HG03432 (cell line): ENCODE data around the gene TMEM151B.
A peak's percentile ranks its signal among the peaks of the same experiment; 100 is the strongest.
"Not testable (repeated sequence)": the region's sequence is repeated elsewhere in the genome, so short reads cannot be mapped to it uniquely, and the experiment has no call there.

Experiments
- ATAC-seq: cut with Tn5 transposase; IDR thresholded peaks from one replicate; pipeline ENCODE4 v1.9.1; 2021; ENCODE audit warnings: mild to moderate bottlenecking, moderate library complexity; ENCODE audit not compliant: unreplicated experiment

TMEM151B gene

DNA sequence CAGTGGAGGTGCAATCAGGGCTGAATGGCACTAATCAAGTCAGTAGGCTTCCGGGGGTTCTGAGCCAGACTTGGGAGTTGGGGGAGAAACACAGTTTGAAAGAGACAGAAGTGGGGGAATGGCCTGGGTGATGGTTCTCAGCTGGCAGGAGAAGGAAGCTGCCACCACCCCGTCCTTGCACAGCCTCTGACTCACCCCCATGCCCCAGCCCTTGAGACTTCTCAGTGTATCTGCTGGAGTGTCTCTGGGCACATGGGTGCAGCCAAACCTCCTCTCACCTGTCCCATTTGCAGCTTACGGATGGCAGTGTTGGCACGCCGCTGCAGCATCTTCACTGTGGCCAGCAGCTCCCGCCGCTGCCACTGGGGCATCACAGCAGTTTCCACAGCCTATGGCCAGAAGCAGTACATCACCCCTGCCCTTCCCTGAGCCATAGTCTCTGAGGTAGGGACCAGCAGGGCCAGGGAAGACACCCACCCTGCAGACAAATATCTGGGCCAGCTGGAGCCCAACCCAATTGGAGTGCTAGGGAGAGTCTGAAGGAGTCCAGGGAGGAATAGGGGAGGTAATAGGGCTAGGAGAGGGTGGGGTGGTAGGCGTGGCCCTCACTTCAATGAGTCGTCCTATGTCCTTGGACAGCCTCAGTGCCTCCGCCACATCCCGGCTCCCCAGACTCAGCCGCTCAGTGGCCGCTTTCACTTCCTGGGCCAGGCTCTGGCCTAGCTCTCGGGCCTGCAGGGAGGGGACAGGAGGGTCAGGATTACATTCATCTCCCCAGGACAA, 31.7 kb downstream of the TMEM151B start:
- no peak for ATAC-seq

DNA sequence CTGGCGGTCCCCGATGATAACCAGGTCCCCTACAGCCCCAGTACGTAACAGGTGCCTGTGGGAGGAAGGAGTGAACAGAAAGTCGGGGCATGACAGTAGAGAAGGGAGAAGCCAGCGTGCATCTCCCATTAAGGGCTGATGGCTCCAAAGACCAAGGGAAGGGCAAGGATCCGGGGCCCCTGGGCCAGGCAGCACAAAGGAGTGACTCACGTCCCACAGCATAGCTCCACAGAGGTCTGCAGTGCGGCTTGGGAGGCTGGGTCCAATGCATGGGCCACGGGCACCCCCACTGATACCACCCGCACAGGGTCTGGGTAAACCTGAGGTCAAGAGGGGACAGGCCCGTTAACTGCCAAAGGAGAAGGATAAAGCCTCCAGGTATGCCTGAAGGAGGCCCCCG, 32.6 kb downstream of the TMEM151B start:
- no peak for ATAC-seq

DNA sequence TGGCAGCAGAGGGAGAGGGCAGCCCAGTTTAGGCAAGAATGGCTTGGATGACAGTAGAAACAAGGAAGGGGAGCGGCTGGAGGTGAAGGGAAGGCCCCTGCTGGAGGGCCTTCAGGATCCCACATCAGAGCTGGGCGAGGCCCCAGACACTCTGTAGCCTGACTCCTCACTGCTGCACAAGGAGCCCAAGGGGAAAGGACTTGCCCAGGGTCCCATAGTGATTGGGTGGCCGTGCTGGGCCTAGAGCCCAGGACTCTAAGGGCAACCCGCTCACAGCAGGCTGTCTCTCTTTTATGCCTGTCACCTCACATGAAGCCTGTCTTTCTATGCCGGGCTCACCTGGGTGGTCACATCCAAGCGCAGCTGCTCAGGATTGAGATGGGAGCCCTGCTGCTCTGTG, 33.6 kb downstream of the TMEM151B start:
- ATAC-seq: no peak

DNA sequence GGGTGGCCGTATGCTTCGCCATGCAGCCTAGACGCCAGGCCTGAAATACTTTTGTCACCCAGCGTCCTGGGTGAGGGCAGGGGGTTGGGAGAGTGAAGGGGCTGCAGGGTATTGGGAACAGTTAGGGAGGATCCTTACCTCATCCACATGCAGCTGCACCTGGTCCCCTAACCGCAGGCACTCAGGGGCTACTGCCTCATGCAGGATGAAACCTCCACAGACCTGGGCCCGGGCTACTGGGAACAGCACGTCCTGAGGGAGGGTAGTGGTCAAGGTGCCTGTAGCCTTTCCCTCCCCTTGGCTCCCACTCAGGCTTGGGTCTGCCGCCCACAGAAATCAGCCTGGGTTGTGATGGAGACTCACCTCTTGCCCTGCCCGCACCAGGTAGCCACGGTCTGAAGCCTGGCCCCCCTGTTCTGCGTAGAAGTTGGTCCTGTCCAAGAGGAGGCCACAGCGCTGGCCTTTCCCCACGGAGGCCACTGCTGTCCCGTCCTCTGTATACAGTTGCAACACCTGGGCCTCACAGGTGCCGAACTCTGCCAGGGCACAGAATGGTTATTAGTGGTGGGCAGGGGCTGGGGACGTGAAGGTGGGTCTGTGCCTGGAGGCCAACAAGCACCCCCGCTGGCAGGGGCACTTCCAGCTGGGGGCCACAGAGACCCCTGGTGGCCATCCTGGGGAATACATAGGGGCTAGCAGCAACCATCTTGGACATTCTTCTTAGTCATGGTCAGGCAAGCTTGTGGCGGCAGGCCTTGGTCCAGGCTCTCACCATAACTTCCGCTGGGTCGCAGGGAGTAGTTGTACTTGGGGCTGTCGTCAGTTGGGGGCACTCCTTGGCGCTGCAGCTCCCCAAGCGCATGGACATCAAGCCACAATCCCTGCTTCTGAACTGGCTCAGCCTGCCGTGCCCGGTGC, 34.3 kb downstream of the TMEM151B start:
- no peak for ATAC-seq

DNA sequence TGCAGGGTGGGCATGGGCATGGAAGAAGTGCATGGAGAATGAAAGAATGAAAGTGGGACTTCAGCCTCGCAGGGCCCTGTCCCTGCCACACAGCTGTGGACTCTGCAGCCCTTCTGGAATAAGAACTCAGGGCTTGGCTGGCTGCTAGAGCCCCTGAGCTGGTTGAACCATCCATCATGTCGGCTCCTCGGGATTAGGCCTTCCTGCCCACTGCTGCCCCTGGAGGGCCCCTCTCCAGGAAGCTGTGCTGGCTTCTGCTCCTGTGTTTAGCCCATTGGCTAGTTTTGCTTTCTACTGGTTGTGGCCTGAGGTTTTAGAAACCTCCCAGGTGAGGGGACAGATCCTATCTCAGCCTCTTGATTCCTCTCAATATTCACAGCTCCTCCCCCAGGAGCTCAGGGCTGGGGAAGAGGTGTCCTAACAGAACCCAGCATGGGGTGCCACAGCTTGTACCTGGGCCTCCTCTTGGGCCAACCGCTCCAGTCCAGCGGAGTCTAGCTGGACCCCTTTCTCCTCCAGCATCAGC, 35.0 kb downstream of the TMEM151B start:
- ATAC-seq: no peak

DNA sequence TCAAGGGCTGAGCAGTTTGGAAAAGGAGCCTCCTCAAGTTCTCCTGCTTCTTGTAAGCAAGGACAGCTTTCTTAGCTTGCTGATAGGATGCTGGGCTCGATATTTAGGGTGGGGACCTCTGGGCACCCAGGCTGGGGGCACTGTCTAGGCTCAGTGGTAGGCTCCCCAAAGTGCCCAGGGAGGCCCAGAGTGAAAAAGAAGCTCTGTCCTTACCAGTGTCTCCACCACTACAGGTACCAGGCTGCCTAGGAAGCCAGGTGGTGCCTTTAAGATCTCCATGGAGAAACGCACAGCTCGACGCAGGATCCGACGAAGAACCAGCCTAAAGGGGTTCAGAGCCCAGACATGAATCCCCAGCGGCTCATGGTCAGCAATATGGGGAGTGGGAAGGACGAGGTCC, 36.5 kb downstream of the TMEM151B start:
- no peak for ATAC-seq

DNA sequence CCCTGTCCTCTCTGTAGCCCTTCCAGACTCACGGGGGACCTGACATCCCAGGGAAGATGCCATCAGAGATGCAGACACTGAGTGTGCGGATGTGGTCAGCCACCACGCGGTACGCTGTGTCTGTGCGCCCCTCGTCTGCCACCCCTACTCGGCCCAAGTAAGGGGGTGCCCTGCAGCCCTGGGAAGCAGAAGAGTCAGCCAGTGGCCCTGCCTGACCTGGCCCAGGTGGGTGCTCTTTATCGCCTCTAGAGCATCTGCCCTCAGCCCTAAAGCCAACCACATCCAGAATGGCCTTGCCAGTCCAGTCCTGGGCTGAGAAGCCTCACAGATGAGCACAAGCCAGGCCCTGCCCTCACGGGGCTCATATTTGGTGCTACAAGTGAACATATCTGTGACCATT, 37.0 kb downstream of the TMEM151B start:
- ATAC-seq: no peak

DNA sequence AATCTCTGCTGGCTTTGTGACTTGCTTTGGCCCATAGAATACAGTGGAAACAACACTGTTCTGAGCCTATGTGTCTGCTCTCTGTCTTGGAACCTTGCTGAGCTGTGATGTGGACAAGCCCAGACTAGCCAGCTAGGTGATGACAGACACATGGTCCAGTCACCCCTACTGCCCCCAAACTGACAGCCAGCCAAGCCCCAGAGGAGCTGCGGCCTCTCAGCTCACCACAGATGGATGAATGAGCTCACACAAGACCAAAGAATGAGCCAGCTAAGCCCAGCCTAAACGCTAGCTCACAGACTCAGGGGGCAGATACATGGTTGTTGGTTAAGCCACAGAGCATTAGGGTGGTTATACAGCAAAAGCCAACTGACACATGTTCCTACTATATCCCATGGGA, 38.8 kb downstream of the TMEM151B start:
- ATAC-seq: no peak

DNA sequence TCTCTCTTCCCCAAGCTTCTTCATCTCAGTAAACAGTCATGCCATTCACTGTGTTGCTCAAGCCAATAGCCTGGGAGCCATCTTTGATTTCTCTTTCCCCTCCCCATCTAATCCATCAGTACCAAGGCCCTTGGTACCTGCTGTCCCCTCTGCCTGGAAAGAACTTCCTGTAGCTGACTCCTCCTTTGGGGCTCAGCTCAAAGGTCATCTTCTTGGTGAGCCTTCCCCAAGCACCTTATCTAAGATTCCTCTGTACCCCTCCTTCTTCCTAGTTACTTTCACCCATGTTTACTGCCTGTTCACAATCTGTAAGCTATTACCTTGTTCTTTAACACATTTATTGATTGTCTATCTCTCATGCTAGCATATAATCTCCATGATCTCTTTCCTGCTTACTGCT, 39.4 kb downstream of the TMEM151B start:
- no peak for ATAC-seq

DNA sequence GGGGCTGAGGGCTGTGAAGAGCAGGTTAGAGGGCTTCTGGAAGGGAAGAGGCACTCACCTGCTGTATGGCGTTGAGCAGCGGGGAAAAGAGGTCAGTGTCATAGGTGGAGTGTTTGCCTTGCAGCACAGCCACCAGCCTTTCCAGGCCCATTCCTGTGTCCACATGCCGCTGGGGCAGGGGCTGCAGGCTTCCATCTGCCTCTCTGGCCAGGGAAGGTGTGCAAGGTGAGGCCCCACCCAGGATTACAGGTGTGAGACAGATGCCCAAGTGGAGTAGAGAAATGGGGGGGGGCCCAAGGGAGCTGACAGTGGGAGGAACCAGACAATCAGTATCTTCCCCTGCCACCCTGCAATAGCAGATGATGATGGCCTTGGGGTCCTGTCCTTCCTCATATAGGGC, 40.0 kb downstream of the TMEM151B start:
- ATAC-seq: no peak

DNA sequence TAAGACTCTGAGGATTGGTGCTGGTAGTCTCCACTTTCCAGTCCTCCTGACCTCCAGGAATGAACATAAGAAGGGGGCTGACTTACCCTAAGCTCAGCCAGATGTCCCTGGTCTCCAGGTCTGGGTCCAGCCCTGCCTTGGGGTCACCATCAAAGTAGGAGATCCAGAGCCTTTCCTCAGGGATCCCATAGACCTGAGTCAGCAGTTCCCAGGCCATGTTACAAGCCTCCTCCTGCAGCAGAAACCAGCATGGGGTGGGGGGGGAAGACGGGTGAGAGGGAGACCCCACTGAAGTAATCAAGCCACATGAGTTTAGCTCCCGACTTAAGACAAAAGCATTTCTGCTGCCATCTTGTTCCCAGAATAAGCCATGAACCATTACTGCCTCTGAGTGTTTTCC, 41.1 kb downstream of the TMEM151B start:
- ATAC-seq: no peak

DNA sequence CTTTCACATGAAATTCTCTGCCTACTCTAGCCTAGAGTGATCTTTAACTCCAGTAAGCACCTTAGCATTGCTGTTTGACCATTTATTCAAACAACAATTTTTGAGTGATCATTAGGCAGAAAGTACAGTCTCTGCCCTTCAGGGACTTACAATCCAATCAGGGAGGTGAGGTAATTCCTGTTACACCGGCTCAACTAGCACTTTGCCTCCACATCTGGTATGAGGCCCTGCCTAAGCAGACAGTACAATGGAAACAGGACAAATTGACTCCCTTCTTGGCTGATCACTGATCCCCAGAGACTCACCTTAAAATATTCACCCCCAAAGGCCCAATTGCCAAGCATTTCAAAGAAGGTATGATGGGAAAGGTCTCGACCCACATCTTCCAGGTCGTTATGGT, 41.5 kb downstream of the TMEM151B start:
- no peak for ATAC-seq

DNA sequence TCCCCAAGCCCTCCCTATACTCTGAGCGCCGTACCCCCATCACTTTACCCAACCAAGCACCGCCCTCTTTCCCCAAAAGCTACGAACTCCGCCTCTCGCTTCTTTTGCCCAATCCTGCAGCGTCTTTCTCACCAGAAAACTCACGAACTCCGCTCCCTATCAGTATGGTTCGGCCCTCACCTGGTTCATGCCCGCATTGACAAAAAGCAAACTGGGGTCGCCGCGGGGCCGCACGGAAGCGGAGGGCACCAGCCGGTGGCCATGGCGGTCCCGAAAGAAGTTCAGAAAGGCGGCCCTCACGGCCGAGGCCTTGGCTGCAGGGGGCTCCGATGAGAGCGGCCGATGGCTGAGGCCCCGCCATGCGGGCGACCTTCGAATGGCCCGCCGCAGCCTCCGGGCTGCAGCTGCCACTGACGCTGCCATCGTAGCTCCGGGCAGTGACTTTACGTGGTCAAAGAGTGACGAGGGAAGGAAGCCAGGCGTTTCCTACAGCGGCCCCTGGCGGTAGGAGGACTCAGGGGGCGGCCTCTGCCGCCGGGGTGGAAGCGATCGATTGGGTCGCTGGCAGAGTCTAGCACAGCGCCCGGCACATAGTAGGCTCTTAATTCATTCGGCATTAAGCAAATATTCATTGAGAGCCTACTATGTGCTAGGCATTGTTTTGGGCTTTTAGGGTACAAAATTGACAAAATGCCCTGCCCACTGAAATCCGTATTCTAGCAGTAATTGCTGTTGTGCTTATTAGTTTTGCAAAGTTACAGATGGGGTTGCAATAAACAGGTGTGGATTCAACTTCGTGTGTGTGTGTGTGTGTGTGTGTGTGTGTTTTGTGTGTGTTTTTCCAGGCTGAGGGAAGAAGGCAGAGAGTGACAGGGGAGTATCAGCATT, 42.9 kb downstream of the TMEM151B start, which contains the start of gene AARS2:
AARS2 (minus strand) TSS at position 447 of the 888 bp plus-strand sequence; CDS start at position 423, 24 bp downstream.
- peak; percentile 92 for ATAC-seq

DNA sequence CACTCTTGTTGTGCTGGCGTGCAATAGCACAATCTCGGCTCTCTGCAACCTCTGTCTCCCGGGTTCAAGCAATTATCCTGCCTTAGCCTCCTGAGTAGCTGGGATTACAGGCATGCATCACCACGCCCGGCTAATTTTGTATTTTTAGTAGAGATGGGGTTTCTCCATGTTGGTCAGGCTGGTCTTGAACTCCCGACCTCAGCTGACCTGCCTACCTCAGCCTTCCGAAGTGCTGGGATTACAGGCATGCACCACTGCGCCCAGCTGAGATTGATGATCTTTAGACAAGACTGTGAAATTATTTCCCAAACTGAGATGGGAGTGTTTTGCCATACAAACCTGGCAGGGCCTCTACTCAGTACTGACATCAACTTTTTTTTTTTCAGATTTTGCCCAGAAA, 44.4 kb downstream of the TMEM151B start:
- ATAC-seq: not testable (repeated sequence)

DNA sequence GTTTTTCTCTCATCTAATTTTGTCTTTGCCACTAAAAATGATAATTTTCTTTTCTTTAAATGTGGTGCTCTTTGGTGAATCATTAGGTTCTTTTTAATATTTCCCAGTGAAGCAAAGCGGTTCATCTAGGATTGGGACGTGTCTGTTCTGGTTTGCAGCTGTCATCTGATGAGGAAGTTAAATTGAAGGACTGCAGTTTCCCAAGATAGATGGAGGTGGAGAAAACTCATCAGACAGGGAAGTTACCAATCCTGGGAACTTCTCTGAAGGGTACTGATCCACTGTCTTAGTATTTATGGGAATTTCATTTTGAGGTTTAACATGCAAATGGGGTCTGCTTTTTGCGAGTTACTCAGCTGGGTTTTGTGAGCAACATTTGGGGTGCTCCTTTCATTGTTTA, 45.3 kb downstream of the TMEM151B start:
- no peak for ATAC-seq

DNA sequence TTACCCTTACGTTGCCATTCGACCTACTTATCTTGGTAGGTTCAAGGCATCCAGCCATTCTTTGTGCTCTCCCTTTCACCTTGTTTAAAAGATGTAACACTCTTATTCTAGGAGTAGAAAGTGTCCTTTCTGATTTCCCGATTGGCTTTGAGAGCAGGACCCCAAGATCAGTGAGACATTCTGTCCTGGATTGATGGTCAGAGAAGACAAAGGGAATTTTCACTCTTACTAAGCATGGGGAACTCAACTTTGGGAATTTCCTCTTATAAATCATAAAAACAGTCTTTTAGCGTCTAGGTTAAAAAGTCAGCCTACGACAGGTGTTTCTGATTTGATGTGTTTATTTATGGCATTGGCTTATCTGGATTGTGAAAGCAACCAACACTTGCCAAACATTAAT, 45.7 kb downstream of the TMEM151B start:
- ATAC-seq: no peak

DNA sequence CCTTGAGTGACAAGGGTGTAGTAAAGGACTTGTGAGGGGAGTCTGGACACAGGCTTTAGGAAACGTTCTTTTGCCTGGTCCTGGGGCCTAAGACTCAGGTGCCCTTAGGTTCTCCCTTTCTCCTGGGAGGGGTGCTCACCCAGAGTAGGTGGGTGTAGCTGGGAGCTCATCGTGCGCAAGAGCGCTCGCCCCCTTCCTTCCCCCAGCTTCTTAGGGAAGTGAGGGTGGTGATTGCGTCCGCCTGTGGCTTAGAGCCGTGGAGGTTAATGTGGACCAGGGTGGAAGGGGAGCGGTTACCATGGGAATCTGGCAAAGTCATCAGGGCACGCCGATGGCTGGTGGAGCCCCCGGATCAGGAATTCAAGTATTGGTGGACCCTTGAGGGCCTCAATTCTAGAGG, 46.2 kb downstream of the TMEM151B start:
- ATAC-seq: no peak

DNA sequence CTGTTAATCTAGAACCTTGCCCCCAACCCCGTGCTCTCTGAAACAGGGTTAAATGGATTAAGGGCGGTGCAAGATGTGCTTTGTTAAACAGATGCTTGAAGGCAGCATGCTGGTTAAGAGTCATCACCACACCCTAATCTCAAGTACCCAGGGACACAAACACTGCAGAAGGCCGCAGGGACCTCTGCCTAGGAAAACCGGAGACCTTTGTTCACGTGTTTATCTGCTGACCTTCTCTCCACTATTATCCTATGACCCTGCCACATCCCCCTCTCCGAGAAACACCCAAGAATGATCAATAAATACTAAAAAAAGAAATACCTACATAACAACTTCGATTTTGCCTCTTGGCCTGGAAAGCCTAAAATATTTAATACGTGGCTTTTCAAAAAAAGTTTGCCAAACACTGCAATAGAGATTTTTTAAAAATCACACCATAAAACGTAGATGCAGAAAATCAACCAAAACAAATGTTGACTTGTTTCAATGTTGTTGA, 46.9 kb downstream of the TMEM151B start:
- not testable (repeated sequence) for ATAC-seq

DNA sequence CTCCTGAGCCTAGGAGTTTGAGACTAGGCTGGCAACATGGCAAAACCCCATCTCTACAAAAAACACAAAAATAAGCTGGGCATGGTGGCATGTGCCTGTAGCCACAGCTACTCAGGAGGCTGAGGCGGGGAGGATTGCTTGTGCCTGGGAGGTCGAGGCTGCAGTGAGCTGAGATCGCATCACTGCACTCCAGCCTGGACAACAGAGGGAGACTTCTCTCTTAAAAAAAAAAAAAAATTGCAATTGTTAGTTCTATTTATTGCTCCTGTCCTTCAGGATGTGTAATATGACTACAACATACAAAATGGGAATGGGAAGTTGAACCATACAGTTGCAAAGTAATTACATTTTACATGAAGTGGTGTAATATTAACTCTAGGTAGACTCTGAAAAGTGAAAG, 51.0 kb downstream of the TMEM151B start:
- ATAC-seq: no peak

DNA sequence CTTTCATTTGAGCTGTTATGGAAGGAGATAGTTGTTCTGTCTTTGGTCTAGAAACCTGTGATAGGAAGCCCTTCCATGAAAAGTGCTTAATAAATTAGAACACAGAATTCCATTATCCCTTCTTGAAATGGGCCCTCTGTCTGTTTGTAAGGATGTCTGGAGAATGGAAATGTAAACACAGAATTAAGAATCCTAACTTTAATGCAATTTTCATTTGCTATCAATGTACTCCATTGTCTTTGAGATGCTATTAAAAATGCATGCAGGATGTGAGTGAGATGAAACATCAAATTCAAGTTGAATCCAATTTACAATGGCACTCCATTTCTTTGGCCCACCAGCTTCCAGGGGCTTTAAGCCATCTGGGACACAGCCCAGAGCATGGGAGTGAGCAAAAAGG, 56.8 kb downstream of the TMEM151B start:
- ATAC-seq: no peak

DNA sequence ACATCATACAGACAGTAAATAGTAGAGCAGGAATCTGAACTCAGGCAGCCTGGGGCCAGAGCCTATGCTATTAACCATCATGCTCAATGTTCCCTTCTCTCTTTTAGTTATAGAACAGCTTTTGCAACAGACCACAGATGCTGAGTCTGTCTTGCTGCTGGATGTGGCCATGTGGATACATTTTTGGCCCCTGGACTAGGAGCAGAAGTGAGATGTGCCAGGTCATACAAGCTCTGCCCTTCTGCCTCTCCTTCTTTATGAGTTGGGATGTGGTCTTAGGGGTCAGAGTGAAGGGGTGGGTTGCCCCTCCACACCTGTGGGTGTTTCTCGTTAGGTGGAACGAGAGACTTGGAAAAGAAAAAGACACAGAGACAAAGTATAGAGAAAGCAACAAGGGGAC, 57.5 kb downstream of the TMEM151B start:
- no peak for ATAC-seq
